Islet precursor cell (in vitro differentiated cells): ENCODE results near the gene ZMYM4.

ENCODE experiments used
- DNase-seq: peaks from one replicate; pipeline ENCODE4 v3.0.0-alpha.2; 2018

Gene ZMYM4

DNA sequence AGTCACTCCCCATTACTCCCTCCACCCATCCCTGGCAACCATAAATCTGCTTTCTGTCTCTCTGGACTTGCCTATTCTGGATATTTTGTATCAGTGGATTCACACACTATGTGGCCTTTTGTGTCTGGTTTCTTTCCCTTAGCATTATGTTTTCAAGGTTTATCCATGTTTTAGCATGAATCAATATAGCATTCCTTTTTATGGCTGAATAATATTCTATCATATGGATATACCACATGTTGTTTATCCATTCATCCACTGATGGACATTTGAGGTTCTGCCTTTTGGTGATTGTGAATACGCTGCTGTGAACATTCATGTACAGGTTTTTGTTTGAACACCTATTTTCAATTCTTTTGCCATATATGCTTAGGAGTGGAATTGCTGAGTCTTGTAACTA lies 140.4 kb downstream of the ZMYM4 start:
- DNase-seq = no peak

DNA sequence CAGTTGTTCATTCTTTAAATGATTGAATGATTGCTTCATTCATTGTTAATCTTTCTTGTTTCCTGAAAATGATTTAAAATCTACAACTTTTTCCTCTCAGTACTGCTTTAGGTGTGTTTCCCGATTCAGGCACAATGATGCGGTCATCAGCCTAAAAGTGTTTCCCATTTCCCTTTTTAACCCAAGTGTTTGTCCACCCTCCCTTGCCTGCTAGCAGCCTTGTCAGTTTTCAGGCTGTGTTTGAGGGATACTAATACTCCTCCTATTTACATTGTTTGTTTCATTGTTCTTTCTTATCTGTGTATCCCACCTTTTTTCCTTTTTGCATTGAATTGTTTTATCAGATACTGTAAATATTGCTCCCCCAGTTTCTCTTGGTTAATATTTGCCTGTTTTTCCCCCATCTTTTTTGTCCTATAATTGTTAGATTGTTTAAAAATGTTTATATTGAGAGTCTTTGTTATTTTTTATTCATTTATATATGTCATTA lies 157.6 kb downstream of the ZMYM4 start:
- no peak for DNase-seq

DNA sequence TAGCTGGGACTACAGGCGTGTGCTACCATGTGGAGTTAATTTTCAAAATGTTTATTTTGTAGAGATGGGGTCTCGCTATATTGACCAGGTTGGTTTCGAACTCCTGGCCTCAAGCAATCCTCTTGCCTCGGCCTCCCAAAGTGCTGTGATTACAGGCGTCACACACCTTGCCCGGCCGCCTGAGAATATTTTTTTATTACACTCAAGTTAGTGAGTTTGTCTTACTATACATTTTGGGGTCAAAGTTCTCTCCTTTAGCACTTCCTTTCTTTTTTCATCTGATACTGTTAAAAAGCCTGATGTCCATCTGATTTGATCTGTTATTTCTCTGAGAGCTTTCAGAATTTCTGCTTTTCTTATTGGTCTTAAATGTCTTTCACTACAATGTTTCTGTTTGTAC lies 159.9 kb downstream of the ZMYM4 start:
- no peak for DNase-seq

DNA sequence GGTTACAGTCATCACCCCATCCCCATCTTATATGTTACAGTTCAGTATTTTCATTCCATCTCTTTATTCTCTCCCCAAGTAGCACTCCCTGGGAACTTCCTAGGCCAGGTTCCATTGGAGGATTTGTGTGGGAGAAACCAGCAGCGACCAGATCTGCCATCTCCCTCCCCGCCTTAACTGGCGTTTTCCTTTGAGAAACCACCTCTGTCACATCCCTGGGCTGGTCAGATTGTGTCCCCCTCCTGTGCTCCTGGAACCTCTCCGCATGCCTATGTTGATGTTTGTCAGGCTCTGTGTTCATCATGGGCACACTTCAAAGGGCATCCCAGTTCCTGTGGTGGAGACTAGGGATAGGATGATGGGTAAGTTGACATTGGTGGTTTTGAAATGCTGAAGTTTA lies 162.3 kb downstream of the ZMYM4 start:
- no peak for DNase-seq

DNA sequence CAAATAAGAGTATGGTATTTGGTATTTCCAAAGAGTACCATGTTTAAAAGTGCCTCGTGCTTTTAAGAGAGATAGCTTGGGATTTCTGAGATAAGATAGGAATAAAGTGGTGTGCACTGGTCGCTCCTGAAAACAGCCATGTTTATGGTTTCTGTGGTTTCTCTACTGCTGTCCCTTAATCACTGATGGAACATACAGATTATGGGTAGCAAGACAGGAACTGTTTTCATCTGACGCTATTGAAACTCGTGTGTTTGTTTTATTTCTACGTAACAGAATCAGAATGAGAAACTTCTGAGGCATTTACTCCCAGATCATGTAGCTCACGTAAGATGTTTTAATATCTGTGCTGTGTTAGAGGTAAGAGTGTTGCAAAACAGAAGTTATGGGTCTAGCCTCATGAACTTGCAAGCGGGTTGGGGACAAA lies 162.7 kb downstream of the ZMYM4 start:
- no peak for DNase-seq

DNA sequence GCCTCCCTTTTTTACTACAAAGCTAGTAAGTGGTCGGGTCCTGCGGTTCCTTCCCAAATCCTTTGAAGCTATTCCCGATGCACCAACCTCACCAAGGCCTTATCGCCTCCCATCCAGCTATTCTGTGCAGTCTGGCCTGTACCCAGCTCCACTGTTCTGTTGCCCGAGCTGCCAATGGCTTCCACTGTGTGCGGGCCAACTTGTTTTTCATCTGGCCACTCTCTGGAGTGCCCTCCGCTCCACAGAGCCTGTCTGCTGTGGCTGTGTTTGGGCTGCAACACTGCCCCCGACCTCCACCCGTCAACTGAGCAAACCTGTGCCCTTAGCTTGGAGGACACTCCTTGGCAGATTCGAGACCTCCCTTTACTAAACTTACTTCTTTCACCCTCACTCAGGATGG lies 163.7 kb downstream of the ZMYM4 start:
- DNase-seq = no peak

DNA sequence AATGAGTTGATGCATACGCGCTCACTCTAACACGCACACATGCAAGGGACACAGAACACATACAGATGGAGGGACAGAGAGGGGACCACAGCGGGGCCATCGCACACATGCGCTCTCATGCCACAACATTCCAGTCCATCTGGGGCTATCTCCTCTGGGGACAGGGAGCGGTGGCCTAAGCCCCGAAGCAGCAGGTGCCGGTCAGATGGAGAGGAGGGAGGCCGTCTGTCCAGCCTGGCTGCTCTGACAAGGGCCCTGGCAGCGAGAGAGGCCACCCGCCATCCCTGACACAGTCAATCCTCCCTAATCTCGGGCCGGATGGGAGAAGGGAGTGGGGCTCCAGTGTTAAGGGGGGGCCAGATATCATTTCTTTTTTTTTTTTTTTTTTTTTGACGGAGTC lies 165.2 kb downstream of the ZMYM4 start:
- DNase-seq = no peak

DNA sequence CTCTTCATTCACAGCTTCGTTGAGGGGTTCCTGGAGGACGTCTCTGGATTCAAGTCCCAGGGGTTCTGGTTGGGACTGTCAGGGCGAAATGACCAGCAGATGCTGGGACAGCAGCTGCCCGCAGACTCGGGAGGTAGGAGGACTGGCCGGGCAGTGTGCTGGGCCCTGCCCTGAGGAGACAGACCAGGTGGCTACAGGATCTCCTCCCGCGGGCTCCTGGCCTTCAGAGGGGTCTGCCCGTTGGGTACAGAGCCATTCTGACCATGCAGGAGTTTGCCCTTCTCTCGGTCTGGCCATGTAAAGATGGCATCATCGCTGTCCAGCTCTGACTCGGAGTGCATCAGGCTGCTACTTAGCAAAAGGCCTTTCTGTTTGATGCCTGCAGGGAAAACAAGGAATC lies 166.2 kb downstream of the ZMYM4 start:
- DNase-seq = no peak

DNA sequence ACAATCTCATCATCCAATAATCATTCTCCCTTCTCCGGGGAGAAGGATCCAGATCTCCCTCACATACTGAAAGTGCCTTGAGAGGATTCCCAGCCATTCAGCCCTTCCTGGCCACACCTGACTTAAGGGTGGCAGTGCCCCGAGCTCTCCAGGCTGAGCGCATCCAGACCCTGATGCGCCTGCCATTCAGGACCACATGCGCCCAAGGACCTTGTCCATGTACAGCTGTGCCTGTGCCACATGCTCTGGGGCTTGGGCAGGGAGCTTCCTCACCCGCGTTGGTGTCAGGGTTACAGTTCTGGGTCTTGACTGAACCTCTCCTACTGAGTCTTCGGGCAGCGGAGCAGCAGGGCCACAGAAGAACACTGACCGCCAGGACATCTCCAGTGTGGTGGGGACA lies 167.6 kb downstream of the ZMYM4 start:
- DNase-seq = no peak

DNA sequence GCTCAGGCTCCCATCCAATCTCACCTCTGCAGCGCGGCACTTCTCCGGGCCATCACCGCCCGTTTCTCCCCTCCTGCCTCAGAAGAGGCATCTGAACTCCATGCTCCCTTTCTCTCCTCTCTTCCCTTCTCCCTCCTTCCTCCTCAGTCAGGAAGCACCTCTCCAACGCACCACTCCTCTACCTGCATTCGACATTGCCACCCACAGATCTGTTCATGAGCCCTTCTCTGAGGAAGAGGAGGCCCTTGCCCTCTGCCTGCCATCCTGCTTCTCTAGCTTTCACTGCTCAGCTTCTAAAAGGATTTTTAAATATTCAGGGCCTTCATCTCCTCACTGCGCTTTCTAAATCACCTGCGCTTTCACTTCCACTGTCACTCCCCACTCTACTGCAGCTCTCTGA lies 168.7 kb downstream of the ZMYM4 start:
- DNase-seq = no peak

DNA sequence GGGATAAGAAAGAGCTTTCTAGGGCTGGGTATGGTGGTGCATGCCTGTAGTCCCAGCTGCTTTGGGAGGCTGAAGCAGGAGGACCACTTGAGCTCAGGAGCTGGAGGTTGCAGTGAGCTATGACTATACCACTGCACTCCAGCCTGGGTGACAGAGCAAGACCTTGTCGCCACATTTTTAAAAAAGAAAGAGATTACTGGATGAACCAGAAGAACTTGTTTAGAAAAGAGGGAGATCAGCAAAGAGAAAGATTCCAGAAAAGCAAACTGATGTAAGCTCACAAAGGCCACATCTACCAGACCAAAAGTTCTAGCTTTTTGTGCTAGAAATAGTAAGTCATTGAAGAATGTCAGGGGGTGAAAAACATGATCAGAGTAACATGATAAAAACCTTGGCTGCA lies 171.1 kb downstream of the ZMYM4 start:
- no peak for DNase-seq

DNA sequence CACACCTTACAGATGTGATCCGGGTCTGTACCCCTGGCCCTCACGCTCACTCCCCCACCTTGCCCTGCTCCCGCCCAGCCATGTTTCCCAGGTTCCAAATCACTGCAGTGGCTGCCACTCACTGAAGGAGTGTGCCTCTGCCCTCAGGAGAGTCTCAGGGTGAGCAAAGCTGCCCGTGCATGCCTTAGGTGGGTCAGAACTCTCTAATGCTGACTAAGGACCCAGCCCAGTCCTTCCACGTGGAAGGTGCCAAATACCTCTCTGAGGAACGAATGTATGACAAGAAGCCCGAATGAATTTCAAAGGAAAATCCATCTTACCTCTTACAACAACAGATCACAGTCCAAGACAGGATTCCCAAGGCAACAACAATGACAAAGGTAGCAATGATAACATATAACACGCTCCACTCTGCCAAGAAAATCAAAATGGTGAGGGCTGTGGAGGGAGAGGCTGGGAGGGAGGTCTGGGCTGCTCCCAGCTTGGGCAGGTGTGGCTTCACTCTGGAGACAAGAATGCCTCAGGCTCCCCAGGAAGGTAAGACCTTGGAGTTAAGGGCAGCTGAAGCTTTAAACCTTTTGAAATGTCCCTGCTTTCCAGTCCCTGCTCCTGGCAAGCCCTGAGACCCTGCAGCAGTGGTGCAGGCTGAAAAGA lies 173.5 kb downstream of the ZMYM4 start:
- no peak for DNase-seq

DNA sequence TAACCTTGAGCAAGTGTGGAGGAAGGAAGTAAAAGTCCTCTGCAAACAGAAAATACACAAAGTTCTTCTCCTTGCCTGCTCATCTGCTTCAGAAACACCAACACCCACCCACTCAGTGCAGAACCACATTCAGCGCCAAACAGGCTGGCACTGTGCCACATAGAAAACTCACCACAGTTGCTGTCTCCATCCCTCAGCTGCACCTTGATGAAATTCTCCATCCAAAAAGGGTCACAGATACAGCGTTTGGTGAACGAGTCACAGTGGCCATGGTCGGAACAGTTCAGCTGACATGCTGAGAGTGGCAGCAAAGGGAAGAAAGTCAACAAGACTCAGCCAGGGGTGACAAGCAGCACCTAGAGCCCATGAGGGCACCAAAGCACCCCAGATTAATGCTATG lies 174.2 kb downstream of the ZMYM4 start:
- no peak for DNase-seq

DNA sequence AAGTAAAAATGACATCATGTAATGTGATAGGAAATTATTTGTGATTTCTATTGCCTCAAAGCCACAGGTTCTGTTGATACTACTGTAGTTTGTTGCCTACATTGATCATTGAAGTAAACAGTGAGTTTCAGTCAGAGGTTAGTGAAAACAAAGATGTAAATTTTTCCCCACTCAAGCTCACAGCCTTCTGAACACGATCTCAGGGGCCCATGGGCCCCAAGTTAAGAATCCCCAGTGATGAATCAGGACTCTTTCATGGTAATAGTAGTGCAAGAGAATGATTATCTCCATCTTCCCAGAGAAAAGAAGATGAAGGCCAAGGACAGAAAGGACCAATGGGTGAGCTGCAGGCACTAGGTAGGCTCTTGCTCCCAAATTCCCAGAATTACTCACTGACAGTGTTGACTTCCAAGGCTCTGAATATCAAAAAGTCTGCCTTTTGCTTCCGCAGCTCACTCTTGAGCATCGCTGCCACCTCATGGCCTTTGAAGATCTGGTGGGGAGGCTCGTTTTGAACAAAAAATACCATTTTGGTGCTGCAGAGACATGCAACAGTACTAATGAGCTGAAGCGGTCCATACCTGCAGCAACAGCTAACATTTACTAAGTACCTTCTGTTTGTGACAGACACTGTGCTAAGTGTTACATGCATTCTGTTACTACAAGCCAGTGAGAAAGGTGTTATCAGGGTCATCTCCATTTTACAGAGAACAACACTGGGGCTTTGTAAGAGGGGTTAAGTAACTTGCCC lies 175.4 kb downstream of the ZMYM4 start:
- peak; percentile 71 for DNase-seq

DNA sequence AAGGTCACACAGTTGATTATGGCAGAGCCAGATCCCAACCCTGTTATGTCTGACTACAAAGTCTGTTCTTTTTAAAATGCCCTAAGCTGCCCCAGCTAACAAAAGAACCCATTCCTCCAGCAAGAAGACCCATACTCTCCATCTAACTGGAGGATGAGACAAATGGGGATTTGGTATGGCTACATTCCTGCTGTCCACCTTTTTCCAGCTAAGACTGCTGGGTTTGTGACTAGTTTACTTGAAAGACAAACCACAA lies 175.9 kb downstream of the ZMYM4 start:
- DNase-seq = peak; percentile 62

DNA sequence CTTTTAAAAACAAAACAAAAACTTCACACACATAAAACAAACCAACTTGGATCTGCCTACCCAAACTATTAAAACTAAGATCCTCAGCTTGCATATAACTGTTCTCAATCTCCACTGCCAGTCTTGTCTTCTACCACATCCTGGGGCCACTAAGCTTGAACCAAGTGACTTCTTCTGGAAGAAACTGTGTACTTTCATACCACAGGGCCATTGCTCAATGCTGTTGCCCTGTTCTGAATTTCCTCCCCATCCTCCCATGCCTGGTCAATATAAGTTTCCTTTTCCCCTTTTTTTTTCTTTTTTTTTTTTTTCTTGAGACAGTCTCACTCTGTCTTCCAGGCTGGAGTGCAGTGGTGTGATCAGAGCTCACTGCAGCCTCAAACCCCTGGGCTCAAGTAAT lies 178.8 kb downstream of the ZMYM4 start:
- DNase-seq = no peak

DNA sequence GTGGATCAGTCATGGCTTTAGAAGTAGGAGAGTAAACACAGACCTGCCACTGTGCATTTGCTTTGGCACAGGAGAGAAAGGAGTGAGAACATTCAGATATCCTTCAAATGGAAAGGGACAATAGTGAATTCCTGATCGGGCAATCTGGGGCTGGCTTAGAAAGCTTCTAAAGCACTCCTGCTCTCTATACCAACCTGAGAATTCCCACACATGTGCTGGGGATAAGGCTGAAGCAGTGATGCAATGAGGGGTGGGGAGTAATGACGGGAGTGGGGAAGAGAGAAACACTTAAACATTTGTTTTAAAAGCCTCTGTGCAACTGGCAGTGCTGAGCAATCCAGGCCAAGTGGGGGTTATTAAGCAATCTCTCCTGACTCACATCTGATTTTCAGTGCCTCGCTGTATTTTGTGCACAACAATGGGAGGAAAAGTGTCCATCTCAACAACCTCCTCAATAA lies 179.9 kb downstream of the ZMYM4 start:
- peak; percentile 75 for DNase-seq

DNA sequence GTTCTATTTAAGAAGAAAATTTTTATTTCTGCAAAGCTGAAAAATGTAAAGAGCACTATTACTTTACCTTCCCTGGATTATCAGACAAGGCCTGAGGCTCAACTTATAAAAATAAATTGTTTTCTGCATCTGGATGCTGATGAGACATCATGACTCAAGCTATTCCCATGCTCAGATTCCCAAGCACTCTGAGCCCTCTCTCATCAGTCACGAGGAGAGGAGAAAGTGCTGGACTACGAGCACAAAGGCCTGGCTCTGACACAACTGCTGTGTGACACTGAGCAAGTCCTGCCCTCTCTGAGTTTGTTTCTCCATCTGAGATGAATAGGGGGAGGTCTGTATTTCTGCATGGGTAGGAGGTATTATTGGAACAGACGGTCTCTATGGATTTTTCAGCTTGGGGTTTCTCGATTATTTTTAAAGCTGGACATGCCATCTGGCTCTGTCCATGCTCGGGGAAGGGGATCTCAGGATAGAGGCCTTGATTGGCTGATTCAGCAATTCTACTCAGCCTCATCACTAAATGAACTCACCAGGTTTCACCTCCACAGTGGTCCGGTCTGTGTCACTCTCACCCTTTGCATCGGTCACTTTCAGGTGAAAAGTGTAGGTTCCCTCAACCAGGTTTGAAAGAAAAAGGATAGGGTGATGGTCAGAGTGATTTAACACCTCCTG lies 181.0 kb downstream of the ZMYM4 start:
- DNase-seq = peak; percentile 66

DNA sequence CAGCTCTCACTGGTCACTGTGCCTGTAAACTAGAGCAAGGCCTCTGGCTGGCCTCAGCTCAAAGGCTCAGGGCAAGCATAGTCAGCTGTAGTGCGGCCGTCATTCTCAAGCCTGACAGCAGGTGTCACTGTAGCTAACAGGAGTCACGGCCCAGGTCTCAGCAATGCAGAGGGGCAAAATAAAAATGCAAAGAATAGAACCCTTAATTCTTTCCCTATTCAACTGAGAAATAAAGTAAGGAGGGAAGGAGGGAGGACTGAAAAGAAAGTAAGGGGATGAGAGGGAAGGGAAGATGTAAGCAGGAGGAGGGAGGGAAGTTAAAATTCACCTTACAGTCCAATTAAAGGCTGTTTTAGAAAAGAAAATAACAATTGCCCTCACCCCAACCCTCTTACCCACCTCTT lies 182.6 kb downstream of the ZMYM4 start:
- peak; percentile 90 for DNase-seq

DNA sequence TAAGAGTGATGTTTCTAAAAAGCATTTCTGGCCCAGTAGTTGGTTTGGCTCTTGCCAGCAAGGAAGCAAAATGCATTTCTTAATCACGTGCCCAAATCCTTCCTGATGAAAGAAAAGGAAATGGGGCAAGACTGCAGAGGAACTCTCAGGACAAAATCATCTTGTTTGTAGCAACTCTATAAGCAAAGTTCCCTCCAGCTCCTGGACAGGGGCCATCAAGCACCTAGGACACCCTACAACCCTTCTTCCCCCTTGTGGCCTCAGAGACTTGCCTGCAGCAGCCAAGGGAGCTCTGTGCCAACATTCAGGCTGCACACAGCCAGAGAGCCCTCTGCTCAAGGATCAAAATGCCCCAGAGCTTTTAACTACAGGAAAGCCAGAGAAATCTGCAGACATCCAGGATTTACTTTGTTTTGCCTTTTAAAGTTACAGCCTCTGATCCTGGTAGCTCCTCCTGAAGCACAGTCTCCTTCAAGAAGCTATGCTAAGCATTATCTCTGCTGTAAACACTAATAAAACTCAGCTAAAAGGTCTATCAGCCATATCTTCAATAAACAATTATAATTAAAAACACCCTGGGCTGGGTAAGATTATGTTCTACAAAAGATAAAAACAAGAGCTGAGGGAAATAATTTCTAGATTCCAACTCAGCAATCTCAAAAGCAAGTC lies 183.7 kb downstream of the ZMYM4 start:
- DNase-seq = no peak

DNA sequence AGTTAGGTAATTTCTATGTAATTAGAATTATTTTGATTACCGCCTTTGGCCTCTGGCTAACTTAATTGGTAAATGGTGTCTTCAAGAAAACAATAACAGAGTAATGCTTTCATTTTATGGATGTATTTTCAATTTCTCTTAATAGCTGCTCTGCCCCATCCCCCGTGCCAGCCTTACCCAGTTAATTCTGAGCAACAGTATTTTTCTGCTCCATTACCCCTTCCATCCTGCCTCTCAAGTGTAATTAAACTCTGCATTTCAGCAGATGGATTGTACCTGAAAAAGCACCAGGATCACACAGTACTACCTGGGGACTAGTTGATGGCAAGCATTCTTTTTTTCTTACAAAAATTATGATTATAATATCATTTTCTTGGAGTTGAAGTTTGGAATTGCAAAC lies 184.5 kb downstream of the ZMYM4 start:
- no peak for DNase-seq

DNA sequence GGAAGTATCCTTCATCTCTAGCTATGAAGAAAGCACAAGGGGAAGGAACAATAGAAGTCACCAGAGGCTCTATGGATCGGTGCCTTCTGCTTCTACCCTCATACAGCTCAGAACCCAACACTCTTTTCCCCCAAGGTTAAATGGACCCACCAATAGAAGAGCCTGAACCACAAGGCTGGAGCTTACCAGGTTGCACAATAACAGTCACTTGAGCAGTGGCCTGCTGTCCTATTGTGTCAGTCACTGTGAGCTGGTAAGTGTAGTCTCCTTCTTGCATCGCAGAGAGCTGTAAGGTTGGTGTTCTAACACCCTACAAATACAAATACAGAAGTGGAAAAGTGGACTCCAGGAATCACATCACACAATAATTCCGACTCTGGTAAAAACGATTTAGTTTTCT lies 185.7 kb downstream of the ZMYM4 start:
- no peak for DNase-seq

DNA sequence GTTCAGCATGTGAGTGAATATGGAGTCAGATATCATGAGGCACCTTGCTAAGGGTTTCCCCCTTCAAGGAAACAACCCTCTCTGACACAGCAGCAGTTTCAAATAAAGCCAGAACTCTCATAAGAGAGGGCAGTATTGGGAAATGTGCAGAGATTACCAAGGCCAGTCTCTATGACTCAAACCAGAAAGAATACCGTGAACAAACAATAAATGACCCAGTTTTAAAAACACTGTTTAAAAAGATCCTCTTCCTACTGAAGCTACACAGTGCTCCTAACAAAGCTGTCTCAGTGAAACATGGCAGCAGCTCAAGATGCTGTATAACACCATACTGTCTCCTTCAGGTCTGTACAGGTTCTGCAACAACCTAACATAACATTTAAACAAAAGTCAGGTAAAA lies 186.1 kb downstream of the ZMYM4 start:
- DNase-seq = no peak

DNA sequence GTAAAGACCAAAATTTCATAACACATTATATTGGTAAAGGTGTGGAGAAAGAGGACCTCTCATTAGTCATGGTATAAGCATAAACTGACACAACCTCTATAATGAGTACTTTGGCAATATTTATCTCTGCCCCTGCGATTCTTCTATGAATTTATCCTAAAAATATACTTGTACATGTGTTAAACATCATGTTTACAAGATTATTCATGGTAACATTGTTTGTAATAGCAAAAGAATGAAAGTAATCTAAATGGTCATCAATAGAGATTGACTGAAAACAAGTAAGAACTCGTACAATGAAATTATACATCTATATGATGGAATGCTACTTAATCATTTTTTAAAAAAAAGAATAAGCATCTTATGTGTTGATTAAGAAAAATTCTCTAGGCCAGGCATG lies 192.3 kb downstream of the ZMYM4 start:
- DNase-seq = no peak
